AG20443 (cell line): Measurements from ENCODE around the gene PXMP4.
"Not testable (repeated sequence)": the region's sequence is repeated elsewhere in the genome, so short reads cannot be mapped to it uniquely, and the experiment has no call there.

Source experiments
- DNase-seq: peaks from one replicate; pipeline ENCODE4 v3.0.0; 2012; ENCODE audit warnings: low spot score, mixed read lengths

PXMP4 gene, protein sequence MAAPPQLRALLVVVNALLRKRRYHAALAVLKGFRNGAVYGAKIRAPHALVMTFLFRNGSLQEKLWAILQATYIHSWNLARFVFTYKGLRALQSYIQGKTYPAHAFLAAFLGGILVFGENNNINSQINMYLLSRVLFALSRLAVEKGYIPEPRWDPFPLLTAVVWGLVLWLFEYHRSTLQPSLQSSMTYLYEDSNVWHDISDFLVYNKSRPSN

DNA sequence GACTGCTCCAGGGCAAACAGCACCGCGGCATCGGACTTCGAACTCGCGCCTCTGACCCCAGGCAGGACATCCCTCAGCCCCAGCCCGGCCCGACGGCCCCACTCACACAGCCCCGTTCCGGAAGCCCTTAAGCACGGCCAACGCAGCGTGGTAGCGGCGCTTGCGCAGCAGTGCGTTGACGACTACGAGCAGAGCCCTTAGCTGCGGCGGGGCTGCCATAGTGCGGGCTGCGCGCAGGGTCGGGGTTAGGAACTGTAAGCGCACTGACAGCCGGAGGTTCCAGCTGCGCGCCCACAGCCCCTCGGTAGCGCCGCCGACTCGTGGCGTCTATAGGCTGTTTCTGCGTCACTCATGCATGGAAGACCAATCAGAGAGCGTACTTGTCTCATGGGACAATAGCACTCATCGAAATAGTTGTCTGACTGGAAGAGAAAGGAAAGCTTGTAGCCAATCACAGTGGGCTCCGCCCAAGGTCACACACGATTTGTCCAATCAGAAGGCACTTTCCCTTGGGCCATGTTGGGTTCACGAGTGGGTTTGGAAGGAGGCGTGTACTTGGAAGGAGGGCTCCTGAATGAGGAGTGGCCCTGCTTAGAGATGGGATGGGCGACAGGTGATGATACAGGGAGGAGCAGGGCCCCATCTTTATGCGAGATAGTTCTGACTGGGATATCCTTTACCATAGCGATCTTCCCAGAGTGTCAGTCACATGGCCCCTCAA is at the start of gene PXMP4:
TSS of gene PXMP4 (minus strand) at position 322 of the 721 bp plus-strand sequence. CDS start at position 219, 103 bp downstream.
- DNase-seq, result peak; percentile 97

DNA sequence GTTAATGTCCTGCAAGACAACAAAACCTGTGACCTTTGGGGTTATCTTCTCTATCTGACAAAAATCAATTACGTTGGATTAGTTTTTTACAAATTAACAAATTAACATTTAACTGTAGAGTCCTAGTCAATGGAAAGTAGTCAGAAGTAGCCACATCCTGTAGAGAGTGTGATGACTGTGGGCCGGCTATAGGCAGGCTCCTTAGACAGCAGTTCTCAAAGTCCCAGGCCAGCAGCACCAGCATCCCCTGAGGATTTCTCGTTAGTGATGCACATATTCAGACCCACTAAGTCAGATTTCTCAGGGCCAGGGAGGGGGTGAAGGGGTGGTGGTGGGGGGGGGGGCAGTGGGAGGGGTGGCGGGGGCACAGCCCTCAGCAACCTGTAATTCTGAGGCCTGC is 48.9 kb upstream of the PXMP4 start:
- no peak for DNase-seq

DNA sequence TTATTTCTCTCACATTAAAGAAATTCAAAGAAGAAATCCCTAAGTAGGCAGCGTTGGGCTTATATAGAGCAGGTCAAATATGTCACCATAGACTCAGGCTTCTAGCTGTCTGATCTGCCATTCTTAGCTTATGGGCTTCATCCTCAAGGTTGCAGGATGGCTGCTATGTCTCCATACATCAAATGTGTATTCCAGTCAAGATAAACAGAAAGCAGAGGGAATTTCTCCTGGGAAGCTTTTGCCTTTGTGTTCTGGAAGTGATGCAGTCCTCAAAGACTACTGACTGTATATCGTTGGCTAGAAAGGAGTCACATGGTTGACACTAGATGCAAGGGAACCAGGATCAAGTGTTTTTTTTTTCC is 47.6 kb upstream of the PXMP4 start:
- no peak for DNase-seq

DNA sequence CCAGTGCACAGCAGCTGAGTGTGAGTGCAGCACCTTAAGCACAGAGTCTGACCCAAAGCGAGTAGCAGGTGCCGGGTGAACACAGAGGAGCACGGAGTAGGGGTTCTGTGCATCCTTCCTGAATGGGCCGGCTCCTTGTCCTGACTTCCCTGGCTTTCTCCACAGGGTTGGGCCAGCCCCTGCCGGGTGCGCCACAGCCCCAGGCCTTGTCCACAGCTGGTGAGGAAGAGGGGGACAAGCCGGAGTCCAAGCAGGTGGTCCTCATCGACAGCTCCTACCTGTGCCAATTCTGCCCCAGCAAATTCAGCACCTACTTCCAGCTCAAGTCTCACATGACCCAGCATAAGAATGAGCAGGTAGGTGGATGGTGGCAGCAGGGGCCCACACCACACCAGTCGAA is 46.6 kb upstream of the PXMP4 start:
- no peak for DNase-seq

DNA sequence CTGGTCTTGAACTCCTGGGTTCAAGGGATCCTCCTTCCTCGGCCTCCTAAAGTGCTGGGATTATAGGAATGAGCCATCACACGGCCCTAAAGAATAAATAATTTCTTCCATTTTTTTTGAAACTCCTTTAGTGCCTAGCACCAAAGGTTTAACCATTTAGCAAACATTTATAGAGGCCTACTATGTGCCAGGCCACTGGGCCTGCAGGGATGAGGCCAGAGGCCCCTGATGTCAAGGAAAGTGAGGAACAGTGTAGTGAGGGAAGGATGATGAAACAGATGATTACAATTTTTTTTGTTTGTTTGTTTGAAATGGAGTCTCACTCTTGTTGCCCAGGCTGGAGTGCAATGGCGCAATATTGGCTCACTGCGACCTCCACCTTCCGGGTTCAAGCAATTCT is 45.5 kb upstream of the PXMP4 start:
- no peak for DNase-seq

DNA sequence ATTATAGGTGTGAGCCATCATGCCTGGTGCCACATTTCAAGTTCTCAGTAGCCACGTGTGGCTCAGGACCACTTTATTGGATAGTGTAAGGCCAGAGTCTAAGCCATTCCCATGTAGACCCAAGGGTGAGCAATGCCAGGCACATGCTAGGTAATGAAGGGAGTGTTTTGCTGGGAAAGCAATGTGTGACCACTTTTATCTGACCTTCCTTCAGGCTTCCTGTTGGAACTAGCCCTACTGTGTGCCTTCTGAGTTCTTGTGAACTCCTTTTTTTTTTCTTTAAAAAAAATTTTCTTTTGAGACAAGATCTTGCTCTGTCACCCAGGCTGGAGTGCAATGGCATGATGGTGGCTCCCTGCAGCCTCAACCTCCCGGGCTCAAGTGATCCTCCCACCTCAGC is 45.0 kb upstream of the PXMP4 start:
- DNase-seq, result no peak

DNA sequence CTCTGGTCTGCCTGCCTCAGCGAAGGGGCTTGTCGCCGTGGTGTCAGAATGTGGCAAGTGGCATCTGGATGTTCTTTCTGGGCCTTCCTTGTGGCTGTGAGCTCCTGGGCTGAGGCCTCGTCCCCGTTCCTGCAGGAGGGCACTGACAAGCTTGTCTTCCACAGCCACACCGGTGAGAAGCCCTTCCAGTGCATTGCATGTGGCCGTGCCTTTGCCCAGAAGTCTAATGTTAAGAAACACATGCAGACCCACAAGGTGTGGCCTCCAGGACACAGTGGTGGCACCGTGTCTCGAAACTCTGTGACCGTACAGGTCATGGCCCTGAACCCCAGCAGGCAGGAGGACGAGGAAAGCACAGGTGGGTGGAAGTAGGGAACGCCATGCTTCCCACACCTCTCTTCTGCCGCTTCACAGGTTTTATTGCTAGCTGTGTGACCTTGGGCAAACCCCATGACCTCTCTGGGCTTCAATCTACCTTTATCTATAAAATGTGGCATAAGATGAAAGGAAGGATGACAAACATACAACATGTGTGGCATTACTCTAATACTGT is 41.7 kb upstream of the PXMP4 start:
- DNase-seq, result no peak

DNA sequence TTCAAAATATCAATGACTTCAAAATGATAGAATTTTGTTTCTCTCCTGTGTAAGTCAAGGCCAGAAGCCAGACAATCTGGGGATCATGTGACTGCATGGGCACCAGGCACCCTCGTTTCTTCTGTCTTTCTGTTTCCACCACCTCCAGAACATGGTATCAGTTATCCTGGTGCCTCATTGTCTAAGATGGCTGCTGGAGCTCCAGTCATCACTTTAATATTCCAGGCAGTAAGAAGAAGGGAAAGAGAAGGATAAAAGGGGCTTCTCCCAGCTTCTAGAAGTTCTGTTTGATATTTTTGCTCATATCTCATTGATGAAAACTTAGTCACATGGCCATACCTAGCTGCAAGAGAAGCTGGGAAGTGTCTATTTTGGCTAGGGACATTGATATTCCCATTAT is 37.3 kb upstream of the PXMP4 start:
- DNase-seq, result no peak

DNA sequence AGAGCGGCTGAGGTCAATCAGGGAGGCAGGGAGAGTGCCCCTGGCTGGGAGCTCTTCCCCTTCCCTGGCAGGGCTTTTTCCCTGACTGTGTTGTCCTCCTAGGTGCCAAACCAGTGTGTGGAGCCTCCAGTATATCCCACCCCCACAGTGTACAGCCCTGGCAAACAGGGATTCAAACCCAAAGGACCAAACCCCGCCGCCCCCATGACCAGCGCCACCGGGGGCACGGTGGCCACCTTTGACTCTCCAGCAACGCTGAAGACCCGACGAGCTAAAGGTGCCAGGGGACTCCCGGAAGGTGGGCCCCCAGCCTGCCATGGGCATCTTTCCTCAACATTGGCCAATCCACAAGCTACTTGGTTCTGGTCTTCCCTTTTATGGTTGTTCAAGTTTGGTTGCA is 36.9 kb upstream of the PXMP4 start:
- DNase-seq, result no peak

DNA sequence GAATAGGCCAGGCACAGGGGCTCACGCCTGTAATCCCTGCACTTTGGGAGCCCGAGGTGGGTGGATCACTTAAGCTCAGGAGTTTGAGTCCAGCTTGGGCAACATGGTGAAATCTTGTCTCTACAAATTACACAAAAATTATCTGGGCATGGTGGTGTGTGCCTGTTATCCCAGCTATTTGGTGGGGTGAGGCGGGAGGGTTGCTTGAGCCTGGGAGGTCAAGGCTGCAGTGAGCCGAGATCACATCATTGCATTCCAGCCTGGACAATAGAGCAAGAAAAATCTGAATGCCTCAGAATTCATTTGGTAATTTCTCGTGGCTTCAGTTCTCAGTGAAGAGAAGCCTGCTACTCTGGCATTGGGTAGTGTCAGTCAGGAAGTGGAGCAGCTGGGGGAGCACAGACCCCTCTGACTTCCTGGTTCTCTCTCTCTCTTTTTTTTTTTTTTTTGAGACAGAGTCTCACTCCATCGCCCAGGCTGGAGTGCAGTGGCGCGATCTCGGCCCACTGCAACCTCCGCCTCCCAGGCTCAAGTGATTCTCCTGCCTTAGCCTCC is 35.9 kb upstream of the PXMP4 start:
- not testable (repeated sequence) for DNase-seq

DNA sequence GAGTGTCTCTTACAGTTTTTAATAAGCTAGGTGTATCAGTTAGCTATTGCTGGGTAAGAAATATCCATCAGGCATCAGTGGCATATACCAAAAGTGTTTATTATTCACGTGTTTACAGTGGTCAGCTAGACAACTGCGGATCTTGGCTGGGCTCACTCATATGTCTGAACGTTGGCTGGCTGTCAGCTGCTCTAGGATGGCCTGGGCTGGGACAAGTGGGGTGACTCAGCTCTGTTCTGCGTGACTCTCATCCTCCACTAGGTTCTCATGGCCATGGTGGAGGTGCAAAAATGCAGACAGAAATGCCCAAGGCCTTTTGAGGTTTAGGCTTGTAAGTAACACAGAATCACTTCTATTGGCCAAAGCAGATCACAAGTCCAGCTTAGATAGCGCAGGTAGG is 33.7 kb upstream of the PXMP4 start:
- peak; percentile 55 for DNase-seq

DNA sequence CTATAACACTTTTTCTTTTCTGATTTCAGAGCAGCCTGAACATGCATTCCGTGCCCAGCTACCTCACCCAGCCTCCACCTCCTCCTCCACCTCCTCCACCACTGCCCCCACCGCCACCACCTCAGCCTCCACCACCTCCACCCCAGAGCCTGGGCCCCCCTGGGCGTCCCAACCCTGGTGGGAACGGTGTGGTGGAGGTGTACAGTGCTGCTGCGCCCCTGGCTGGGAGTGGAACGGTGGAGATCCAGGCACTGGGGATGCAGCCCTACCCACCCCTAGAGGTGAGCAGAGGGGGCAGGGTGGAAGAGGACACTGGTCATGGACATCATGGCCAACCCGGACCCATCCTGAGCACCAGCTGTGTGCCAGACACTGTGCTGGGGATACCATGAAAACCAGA is 33.0 kb upstream of the PXMP4 start:
- no peak for DNase-seq

DNA sequence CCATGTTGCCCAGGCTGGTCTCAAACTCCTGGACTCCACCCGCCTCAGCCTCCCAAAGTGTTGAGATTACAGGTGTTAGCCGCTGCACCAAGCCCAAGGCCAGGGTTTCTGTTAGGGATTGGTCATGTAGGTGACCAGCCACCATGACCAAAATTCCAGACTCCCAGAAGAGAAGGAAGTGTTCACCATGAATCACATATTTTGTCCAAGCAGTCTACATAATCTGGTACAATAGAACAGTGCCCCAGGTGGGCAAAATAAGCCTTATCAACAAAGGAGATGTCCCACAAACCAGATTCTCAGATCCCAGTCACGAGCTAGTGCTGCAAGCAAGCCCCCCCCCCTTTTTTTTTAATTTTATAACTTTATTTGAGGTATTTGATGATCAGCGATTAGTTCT is 31.7 kb upstream of the PXMP4 start:
- no peak for DNase-seq

DNA sequence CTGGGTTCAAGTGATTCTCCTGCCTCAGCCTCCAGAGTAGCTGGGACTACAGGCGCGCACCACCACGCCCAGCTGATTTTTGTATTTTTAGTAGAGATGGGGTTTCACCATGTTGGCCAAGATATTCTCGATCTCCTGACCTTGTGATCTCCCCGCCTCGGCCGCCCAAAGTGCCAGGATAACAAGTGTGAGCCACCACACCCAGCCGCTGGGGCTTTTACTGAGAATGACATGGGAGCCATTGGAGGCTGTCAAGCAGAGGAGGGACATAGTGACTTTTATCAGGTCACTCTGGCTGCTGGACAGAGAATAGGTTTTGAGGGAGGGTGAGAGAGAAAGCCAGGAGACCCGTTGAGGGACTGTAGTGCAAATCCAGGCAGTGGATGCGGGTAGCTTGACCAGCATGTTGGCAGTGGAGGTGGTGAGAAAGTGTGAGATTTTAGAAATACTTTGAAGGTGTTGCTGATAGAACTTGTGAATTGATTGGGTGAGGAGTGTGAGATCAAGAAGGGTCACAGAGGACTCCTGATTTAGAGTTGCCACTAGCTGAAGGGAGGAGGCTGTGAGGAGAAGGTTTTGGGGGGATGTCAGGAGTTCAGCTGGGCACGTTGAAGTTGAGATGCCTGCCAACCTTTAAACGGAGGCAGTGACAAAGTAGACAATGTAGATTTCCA is 26.4 kb upstream of the PXMP4 start:
- no peak for DNase-seq

DNA sequence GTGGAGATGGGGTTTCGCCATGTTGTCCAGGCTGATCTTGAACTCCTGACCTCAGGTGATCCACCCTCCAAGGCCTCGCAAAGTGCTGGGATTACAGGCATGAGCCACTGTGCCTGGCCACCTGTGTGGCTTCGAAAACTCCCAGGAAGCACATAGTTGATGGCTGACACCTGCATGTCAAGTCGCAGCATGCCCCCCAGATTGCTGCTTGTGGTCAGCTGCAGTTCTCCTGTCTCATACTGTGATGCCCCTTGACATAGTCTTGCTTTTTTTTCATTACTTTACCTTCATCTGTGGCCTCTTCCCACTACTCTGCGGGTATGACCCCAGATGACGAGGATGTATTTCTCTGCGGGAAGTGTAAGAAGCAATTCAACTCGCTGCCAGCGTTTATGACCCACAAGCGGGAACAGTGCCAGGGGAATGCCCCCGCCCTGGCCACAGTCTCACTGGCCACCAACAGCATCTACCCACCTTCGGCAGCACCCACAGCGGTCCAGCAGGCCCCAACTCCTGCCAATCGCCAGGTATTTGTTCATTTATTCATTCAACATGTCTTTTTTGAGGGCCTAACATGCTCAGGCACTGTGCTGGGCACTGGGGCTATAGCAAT is 24.8 kb upstream of the PXMP4 start:
- no peak for DNase-seq

DNA sequence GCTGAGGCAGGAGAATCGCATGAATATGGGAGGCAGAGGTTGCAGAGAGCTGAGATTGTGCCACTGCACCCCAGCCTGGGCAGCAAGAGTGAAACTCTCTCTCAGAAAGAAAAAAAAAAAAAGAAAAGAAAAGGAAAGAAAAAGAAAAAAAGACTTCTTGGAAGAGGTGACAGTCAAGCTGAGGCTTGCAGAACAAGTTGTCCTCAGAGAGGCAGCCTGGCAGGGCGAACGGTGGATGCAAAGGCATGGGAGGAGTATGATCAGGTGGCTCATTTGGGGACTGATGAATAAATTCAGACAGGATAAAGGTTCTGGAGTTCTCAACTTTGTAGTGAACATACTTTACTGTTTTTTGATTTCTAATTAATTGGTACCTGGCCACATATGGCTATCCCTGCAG is 24.1 kb upstream of the PXMP4 start:
- no peak for DNase-seq

DNA sequence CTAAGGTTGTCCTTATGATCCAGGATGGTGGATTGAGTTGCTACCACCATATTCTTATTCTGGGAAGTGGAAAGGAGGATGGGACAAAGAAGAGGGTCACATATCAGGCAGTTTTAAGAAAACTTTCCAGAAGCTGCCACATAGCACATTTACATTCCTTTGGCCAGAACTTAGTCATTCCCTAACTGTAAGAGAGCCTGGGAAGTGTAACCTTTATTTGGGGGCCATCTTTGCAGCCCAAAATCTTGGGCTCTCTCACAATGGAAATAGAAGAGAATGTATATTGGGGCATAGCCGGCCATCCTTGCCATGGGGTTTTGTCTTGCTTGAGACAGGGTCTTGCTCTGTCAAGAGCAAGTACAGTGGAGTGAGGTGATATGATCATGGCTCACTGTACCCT is 20.1 kb upstream of the PXMP4 start:
- no peak for DNase-seq

DNA sequence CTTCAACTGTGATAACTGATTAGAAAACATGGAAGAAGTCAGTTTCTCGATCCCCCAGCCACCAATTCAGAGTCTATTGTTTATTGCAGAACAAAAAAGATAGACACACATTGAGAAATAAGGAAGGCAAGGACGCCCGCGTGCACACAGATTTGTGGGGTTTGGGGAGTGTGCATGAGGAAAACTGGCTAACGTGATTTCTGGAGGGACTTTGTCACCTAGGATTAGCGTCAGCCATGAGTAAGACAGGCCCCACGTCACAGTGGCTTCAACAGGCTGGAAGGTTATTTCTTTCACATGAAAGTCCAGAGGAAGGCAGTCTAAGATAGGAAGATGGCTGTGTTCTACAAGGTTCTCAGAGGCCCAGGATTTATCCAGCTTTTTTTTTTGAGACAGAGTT is 19.4 kb upstream of the PXMP4 start:
- no peak for DNase-seq

DNA sequence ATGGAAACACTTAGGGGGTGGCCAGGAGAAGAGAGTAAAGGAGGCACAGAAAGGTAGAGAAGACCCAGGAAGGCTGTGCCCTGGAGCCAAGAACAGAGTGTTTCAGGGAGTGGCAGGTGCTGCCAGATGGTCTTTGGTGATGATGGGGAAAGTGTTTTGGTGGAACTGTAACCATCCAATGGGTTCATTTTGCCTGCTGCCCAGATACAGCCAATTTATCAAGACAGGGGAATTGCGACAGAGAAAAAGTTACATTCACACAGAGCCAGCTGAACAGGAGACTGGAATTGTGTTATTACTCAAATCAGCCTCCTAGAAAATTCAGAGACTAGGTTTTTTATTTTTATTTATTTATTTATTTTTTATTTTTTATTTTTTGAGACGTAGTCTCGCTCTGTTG is 16.9 kb upstream of the PXMP4 start:
- no peak for DNase-seq

DNA sequence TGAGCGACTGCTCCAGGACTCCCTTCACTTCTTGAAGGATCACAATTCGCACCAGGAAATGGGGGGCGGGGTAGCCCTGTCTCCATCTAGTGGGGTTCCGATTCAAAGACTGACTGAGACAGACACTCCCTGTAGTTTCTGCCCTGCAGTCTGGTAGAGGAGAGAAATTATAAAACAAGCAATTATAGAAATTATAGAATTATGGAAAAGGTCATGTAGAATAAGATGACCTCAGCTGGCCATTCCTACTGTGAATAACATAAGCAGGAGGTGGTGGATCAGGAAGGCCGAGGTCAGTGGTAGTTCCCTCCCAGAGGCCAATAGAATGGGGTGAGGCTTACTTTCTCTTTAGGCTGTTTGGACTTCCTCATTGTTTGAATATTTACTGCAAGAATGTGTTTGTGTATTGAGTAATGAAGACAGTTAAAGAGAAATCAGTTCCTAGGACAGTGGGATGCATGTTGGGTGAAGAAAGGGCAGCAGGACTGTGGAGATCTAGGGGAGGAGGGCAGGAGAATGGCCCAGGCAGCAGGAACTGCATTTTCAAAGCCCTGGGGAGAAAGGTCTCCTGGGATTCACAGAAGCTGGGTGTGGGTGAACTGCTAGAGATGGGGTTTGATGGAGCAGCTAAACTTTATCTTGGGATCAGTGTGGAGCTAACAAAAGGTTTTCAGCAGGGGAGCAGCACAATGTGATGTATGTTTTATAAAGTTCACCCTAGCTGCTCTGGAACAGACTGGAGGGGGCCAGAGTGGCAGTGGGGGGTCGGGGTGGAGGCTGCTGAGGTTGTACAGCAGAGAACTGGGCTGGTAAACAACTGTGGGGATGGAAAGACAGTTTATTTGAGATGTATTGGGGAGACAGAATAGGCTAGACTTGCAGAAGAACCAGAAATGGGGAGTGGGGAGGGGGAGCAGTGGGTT is 13.8 kb upstream of the PXMP4 start:
- DNase-seq, result peak; percentile 80
